HEK293T (cell line): ENCODE data around the gene SYNE2.

Source experiments
- ARNT ChIP-seq: fragments of 450-650 bp; IDR thresholded peaks from 2 replicates; pipeline ENCODE4 v1.6.1; 2017; ENCODE audit warnings: mild to moderate bottlenecking
- BHLHE40 ChIP-seq: fragments of 450-650 bp; IDR thresholded peaks from 2 replicates; pipeline ENCODE4 v1.6.1; 2016; ENCODE audit warnings: mild to moderate bottlenecking, moderate library complexity, borderline replicate concordance
- FOXA1 ChIP-seq: fragments of 450-650 bp; IDR thresholded peaks from 2 replicates; pipeline ENCODE4 v1.6.1; 2016; ENCODE audit warnings: mild to moderate bottlenecking
- FOXK2 ChIP-seq: fragments of 450-650 bp; IDR thresholded peaks from 2 replicates; pipeline ENCODE4 v1.6.1; 2016; ENCODE audit warnings: mild to moderate bottlenecking
- FOXM1 ChIP-seq: fragments of 450-650 bp; IDR thresholded peaks from 2 replicates; pipeline ENCODE4 v1.6.1; 2017; ENCODE audit warnings: mild to moderate bottlenecking, borderline replicate concordance
- HDGF ChIP-seq: fragments of 450-650 bp; IDR thresholded peaks from 2 replicates; pipeline ENCODE4 v1.6.1; 2017; ENCODE audit warnings: antibody characterized with exemption, borderline replicate concordance
- NFRKB ChIP-seq: fragments of 450-650 bp; IDR thresholded peaks from 2 replicates; pipeline ENCODE4 v1.6.1; 2016; ENCODE audit warnings: mild to moderate bottlenecking, moderate library complexity
- SP1 ChIP-seq: fragments of 450-650 bp; IDR thresholded peaks from 2 replicates; pipeline ENCODE4 v1.6.1; 2017
- SUZ12 ChIP-seq: fragments of 450-650 bp; IDR thresholded peaks from 2 replicates; pipeline ENCODE4 v1.6.1; 2016; ENCODE audit warnings: mild to moderate bottlenecking
- TF ChIP-seq, protein P1 (sequence below): fragments of 450-650 bp; IDR thresholded peaks from 2 replicates; pipeline ENCODE4 v1.6.1; 2016

DNA sequence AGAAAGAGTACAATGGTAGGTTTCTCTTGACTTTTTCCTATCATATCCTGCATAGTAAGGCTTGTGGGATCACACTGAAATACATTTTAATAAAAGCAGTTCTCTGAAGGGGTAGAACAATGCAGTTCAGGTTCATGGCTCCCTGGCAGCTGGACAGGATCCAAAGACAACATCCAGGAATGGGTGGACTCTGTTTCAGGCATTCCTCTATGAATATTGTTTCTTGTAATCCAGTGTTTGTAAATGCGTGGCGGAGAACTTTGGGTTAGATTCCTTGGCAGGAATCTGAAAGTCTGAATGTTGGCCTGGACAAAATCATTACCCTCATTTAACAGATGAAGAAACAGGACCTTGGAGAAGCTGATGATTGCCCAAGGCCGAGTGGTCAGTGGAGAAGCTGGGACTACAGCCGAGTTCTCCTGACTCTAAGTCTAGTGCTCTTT lies 43.5 kb downstream of the SYNE2 start:
- no peak for TF ChIP-seq FOXK2
- TF ChIP-seq NFRKB = no peak
- no peak for TF ChIP-seq BHLHE40
- TF ChIP-seq SUZ12 = no peak
- TF ChIP-seq, protein P1, sequence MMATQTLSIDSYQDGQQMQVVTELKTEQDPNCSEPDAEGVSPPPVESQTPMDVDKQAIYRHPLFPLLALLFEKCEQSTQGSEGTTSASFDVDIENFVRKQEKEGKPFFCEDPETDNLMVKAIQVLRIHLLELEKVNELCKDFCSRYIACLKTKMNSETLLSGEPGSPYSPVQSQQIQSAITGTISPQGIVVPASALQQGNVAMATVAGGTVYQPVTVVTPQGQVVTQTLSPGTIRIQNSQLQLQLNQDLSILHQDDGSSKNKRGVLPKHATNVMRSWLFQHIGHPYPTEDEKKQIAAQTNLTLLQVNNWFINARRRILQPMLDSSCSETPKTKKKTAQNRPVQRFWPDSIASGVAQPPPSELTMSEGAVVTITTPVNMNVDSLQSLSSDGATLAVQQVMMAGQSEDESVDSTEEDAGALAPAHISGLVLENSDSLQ = no peak
- no peak for TF ChIP-seq FOXM1
- no peak for TF ChIP-seq HDGF
- TF ChIP-seq SP1 = no peak
- TF ChIP-seq ARNT = no peak
- TF ChIP-seq FOXA1 = no peak
